MM.1S (cell line): ENCODE data around the gene LCN10.

Experiments
- EZH2 ChIP-seq: fragments of 300-600 bp; sonication (generic); optimal IDR thresholded peaks from 2 replicates; pipeline ENCODE3; 2017; ENCODE audit warnings: low read depth, mild to moderate bottlenecking, antibody characterized with exemption, low read length, mixed read lengths
- EZH2phosphoT487 ChIP-seq: fragments of 300-600 bp; sonication (generic); IDR thresholded peaks from 2 replicates; pipeline ENCODE4 v1.6.1; 2018; ENCODE audit warnings: antibody characterized with exemption, low read length
- TF ChIP-seq, protein P1 (sequence below): fragments of 300-600 bp; sonication (generic); IDR thresholded peaks from 2 replicates; pipeline ENCODE4 v1.5.1; 2016; ENCODE audit warnings: antibody characterized with exemption, low read length, mixed read lengths

DNA sequence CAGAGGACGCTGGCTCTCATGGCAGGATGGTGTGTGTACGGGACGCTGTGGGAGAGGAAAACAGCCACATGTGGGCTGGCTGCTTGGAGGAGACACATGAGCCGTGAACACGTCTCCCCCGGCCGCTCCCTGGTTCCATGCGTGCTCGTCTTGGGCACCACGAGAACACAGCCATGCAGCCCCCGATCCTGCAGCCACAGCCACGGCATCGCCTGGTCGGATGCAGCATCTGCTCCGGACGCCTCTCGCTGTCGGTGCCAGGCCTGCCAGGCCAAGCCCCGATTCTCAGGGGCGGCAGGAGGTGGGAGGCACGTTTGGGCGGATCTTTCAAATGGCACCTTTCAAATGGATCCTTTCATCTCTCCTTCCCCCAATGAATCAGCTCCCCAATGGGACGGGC is 3.2 kb downstream of the LCN10 start:
- TF ChIP-seq, protein P1, sequence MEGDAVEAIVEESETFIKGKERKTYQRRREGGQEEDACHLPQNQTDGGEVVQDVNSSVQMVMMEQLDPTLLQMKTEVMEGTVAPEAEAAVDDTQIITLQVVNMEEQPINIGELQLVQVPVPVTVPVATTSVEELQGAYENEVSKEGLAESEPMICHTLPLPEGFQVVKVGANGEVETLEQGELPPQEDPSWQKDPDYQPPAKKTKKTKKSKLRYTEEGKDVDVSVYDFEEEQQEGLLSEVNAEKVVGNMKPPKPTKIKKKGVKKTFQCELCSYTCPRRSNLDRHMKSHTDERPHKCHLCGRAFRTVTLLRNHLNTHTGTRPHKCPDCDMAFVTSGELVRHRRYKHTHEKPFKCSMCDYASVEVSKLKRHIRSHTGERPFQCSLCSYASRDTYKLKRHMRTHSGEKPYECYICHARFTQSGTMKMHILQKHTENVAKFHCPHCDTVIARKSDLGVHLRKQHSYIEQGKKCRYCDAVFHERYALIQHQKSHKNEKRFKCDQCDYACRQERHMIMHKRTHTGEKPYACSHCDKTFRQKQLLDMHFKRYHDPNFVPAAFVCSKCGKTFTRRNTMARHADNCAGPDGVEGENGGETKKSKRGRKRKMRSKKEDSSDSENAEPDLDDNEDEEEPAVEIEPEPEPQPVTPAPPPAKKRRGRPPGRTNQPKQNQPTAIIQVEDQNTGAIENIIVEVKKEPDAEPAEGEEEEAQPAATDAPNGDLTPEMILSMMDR, result no peak
- TF ChIP-seq EZH2 (no peak), EZH2phosphoT487 (no peak)
